Esophagus mucosa (tissue), 1 donor: ENCODE measurements around the gene C5orf47. TPM values are rescaled to one million over a fixed set of nuclear protein-coding genes. Genes with fewer than 3 reads are reported as not detected.

Experiments used
- ATAC-seq: fragments of 200-7000 bp; cut with Tn5 transposase; one replicate; pipeline ENCODE4 v1.9.1; 2020
- total RNA-seq: library from RNA; stranded (reverse); gene quantifications from one replicate; pipeline ENCODE4 v1.2.4, GENCODE V29; 2023
- donor health status: DM: yes; HTN: yes; CAD: no.

The C5orf47 gene, protein sequence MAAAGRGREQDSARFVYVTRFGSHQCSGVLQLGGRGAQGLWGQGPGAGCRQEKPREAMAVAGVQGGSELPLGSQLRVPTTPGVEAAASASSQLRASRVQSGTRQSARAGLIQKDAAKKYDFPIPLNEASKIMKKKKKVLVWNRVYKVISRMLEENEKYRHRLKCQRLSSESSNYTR
- not detected for total RNA-seq

DNA sequence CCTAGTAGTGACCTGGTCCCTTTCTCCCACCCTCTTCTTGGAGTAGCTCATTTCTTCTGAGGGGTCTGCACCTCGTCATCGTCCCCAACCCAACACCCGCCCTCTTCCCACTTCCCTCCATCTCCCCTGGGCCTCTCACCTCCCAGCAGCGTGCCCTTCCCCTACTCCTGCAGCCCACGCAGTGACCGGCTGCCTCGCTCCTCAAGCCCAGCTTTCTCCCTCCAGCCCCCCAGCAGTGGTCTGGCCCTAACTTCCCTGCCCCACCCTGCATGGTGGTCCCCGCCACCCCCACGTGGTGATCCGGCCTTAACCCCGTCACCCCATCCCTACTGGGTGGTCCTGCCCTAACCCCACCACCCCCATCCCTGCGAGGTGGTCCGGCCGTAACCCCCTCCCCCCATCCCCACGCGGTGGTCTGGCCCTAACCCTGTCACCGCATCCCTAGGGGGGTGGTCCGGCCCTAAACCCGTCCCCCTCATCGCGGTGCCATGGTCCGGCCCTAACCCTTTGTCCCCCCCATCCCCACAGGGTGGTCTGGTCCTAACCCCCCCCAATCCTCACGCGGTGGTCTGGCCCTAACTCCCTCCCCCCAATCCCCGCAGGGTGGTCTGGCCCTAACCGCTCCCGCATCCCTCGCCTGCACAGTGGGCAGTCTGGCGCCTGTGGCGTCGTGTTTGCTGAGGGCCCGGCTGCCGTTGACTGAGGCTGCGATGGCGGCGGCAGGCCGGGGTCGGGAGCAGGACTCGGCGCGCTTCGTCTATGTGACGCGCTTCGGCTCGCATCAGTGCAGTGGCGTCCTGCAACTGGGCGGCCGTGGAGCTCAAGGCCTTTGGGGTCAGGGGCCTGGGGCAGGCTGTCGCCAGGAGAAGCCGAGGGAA lies at the start of gene C5orf47:
Gene C5orf47, plus strand, starts transcription at position 617 of the 878 bp plus-strand sequence. Its CDS starts 94 bp downstream, at position 711.
- peak; percentile 18 for ATAC-seq

DNA sequence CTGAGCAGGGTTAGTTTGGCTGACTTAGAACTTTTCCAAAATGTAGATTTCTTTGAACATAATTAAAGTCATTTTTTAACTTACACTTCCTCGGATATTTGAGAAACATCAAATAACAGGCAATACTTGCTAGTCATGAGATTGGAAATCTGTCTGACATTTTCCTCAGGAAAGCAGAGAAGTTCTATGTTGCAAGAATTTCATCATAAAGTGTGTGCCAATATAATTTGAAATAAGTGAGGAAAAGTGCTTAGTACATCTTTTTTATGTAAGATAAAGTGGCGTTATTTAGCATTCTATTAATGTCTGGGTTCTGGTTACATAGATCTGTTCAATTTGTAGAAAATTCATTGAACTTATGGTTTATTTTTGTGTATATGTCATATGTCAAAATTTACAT lies 48.7 kb upstream of the C5orf47 start:
- ATAC-seq = no peak

DNA sequence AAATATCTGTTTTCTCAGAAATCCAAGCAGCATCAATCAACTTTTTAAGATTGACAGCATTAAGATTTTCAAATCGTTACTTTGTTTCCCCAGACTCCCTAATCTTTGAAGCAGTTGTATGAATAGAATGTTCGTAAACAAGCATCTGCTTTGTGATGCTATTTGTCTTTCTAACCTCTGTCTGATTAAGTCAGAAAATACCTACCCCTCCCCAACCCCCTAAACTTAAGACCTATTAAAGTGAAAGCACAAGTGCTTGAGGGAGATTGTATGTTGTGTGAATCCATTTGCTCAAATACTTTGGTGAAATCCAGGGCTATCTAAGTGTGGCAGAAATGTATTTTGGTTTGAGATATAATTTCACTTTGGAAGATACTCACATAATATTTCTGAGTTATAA lies 47.9 kb upstream of the C5orf47 start:
- no peak for ATAC-seq

DNA sequence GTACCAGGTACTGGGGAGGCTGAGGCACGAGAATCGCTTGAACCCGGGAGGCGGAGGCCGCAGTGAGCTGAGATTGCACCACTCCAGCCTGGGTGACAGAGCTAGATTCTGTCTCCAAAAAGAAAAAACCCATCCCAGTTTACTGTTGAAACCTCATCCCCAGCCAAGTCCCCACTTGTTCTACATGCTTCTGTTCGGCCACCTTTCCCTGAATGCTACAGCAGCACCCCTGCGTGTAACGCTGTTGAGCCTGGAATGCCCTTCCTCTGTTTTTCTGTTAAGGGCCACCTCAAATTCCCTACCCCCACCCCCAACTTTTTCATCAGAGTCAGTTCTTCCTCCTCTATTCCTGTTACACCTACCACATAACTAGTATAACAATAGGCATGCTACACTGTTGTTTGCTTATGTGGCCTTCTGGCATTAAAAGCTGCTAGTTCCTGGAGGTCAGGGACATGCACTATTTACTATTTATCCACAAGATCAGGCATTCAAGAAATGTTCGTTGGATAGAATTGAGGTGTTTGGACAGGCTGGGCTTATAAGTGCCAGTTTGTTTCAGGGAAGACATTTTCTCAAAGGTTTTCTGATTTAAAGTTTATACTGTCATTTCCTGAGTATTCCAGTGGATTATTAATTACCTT lies 47.1 kb upstream of the C5orf47 start:
- peak; percentile 20 for ATAC-seq

DNA sequence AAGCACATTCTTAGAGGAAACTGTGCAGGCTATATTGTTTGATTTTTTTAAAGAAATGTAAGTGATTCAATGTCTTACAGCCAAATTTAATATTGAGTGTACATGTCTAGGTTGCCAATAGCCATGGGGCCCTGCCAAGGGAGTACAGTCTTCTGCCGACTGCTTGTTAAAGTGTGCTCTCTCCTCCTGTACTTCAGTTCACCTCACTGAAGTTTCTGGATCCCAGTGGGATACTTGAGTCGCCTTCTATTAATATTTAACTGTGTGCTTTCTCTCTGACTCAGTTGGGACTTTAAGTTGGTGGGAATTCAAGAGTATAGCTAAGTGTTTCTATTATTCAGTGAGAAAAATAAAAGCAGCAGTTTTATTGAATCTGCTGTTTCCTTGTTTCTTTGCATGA lies 44.5 kb upstream of the C5orf47 start:
- ATAC-seq = no peak

DNA sequence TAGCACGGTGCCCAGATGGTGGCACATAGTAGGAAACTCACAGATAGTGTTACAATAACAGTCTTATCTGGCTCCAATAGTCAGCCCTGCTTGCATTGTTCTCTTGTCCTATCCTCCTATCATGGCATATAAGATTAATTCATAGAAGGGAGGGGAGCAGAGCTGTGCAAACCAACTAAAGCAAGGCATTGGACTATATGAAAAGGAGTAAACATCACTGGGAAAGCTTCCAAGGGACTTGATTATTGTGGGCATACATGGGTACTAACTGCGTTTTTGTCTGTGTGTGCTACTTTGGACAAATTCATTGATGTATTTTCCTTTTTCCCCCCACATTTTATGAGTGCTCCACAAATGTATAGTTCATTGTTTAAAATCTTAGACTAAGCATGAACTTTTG lies 43.8 kb upstream of the C5orf47 start:
- ATAC-seq = no peak

DNA sequence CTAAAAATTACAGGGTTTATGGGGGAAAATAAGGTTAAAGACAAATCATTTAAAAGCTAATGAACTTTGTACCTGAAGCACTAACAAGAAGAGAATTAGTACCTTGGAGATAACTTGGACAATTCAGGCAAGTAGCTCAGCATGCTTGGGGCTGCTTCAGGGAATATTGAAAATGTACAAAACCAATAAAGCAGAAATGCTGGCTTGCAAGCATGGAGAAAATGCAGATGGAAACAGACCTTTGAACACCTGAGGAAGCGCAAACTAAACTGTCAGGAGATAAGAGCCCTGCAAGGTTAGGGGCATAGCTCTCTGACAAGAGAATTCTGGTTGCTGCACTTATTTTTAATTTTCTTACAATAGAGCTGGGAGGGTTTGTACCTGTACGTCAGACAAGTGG lies 42.6 kb upstream of the C5orf47 start:
- ATAC-seq = no peak

DNA sequence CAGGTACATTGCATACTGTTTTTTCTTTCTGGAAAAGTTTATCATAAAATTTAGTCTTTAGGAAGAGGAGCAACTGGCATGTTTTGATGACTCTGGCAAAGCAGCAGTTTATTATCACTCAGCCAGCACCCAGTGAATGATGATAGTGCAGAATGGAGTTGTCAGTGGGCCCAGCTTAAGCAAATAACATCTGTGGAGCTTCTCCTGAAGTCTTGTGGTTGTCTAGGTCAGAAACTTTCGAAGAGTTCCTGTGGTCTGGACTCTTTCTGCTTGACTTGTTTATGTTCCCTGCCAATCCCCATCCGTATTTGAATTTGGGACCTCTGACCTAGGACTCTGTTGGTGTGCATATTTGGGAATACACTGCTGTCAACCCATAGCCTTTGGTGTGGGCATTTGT lies 38.1 kb upstream of the C5orf47 start:
- no peak for ATAC-seq

DNA sequence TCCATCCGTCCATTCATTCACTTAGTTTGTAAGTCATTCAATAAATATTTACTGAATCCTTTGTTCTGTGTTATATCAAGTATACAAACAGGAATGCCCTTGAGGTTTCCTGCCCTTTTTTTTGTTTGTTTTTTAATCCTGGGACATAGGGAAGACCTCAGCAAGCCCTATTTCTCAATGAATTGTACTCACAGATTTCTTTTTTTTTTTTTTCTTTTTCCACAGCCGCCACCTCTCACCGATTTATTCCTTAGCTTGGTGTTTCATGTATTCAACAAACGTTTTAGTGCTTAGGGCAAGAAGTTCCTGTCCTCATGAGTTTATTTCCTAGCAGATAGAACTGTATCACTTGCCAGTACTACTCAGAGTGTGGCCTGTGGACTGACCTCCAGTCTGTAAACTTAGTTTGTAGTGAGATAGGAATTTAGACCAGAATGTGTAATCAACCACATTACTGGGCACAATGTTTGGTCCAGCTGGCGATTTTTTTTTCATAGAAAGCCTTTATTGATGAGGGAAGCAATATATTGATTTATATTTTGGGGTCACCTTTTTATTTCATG lies 35.4 kb upstream of the C5orf47 start:
- ATAC-seq = no peak

DNA sequence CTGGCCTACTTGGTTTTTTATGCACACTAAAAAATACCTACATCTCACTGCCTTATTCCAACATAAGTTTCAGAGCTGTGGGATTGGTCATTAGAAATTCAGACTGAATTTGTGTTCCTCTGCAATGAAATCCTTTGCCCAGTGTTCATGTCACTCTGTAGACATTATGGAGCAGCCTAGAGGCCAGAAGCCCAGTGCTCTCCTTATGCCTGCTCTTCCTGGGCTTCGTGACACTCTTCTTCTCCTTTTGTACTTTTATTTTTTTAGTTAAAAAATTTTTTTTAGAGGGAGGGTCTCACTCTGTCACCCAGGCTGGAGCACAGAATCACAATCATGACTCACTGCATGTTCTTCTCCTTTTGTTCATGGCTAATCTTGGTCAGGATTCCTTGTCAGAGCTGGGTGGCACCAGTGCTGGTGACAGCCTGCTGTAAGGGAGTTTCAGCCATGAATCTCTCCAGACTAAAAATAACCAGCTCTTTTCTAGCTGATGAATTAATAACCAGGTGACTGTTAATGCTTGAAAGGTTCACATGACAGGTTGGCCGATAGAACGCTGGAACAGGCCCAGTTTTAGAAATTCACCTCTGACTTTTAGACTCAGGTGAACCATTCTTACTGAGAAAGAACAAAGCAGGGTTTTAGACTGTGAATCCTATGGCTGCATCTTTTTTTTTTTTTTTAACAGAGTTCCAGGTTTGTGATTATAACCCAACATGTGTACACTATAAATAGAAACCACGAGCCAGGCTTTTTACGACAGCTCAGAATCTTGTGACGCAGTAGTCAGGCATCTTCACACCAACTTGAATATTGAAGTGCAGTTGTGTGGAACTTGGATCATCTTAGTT lies 34.1 kb upstream of the C5orf47 start:
- no peak for ATAC-seq

DNA sequence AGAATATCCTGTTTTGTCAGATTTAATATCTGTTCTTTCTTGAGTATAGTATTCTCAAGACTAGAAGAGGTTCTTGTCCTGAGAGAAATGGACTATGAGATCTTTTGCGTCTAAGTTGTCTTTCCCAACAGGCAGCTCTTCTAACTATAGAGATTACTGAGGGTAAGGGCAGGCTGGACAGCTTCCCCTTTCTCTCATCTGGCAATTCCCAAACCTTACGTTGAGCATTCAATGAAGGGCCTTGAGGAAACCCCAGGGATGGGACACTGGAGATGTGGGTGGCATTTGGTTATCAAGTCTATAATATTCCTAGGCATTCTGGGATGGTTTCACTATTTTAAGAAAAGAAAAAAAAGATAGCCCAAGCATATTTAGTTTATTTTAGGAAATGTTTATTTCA lies 28.0 kb upstream of the C5orf47 start:
- no peak for ATAC-seq

DNA sequence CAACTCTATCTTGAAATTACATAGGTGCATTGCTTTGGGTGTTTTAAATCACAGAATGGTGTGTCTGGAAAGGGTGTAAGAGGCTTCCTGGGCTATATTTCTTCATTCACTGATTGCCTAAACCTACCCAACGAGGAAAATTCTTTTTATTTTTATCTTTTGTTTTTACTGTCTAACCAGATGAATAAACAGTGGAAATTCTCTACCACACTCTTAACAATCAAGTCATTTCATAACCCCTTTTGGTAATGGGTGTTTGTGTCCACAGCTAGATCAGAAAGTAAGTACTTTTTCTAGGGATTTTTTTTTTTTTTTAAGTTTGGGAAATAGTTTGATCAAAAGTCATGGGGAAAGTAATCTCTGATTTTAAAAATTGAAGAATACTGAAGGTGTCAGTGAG lies 27.6 kb upstream of the C5orf47 start:
- no peak for ATAC-seq

DNA sequence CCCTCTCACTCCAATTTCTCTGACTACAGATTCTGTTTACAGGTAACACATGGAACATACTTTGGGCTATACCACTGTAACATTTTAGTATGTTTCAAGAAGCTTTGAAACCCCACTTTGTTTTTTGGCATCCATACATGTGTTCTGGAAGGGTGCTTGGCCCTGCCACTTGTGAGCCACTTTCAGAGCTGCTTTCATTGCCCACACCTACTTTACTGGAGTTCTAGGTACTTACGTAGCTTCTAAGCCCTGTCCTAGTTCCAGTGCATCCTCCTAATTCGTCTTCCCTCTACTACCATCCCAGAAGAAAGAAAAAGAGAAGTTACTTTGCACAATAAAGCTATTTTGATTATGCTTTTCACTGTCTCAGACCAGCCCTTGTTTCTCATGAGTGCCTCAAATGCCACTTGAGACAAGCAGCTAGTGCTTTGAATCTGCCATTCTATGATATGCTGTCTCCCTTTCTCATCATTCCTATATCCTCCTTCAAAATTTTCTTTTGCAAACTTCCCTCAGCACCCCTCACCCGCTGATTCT lies 26.5 kb upstream of the C5orf47 start:
- ATAC-seq = no peak

DNA sequence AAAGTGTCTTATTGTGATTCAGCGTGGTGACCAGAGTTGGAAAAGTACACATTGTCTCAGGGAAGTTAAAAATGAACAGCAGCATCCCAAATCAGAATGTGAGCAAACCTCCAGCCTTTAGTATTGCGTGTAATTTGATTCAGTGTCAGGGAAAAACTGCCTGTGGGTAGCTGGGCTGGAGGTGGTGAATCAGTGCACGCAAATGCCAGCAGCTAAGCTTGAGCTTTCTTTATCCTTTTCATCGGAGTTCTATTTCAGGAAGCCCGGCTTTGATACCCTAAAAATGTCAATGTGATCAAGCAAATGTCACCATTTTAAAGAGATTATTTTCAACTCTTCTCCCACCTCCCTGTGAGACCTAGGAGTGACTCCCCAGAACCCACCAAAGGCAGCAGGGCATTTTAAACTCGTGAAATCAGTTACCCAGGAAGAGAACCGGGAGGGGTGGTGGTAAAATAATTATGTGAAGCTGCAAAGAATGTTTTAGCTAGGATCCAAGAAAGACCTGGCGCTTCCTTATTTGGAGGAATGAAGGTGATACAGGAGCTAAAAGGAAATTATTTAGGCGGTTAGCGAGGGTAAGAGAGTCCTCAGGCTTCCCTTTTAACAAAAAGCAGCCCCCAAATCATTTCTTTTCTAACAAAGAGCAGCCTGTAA lies 25.7 kb upstream of the C5orf47 start:
- peak; percentile 58 for ATAC-seq

DNA sequence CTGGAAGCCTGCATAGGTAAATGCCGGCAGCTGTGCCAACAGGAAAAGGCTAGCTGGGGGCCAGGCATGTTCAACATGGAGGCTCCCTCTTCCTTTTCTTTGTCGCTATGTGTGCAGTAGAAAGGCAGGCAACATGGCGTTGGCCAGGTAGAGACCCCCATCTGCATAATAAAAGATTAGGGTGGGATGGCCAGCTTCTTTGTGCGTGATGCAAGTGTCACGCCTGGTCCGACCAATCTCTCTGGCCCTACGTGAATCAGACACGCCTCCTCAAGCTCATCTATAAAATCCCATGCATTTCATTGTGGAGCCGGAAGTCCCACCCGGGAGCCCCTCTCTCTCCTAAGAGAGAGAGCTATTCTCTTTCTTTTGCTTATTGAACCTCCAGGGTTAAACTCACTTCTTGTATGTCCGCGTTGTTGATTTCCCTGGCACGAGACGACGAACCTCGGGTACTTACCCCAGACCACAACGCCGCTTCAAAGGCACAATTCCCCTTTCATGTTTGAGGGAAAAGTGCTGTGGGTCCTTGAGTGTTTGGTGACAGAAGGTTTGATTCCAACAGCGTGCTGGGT lies 25.0 kb upstream of the C5orf47 start:
- peak; percentile 32 for ATAC-seq

DNA sequence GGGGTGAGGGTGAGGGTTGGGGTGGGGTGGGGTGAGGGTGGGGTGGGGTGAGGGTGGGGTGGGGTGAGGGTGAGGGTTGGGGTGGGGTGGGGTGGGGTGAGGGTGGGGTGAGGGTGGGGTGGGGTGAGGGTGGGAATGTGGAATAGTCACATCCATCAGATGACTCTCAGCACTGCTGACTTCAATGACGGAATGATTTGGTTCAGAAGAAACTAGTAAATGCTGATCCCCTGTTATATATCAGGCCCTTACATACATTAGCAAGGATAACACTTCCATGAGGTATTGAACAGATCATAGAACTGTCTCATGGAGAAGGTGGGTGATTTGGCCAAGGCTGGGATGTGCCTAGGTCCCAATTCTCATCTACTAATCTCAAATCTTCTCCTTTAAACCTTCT lies 24.5 kb upstream of the C5orf47 start:
- ATAC-seq = peak; percentile 22

DNA sequence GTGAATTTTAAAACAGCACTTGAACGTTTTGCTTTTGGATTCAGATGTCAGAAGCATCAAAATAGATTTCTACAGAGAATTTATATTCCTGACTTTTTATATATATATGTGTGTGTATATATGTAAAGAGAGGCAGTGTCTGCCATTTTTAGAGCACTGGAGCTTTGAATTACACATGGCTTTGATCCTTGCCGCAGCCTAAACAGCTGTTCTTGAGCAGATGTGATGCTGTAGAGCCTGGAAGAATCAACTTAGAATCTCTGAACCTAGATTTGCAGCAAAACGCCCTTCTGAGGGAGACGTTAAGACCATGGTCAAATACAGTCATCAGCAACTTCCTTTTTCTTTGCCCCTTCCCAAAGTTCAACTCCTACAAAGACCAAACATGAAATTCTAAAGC lies 21.7 kb upstream of the C5orf47 start:
- no peak for ATAC-seq

DNA sequence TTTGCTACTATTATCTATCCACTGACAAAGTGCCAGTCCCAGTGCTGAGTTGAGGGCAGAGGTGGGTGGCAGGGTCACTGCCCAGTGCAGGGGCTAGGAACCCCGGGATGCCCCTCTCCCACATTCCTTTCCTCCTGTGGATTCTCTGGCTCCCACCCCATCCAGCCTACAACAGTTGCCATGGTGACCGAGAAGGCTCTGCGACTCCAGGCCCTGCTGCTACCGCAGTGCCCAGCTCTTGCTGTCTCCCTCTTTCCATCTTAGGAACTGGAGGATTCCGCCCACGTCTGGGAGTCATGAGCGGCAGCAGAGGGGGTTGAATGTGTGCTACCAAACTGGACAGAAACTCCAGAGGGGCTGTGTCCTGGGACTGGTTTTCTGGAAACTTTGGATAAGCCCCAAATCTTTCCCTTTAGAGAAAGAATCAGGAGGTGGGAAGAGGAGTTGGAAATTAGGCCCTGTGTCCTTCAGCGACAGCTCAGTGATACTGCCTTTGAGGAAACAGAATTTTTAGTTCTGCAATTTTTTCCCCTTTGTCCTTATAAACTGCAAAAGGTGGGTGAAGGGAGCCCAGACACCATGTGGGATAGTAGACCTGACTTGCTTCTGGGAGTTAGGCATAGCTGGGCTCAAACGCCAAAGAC lies 20.7 kb upstream of the C5orf47 start:
- ATAC-seq = no peak

DNA sequence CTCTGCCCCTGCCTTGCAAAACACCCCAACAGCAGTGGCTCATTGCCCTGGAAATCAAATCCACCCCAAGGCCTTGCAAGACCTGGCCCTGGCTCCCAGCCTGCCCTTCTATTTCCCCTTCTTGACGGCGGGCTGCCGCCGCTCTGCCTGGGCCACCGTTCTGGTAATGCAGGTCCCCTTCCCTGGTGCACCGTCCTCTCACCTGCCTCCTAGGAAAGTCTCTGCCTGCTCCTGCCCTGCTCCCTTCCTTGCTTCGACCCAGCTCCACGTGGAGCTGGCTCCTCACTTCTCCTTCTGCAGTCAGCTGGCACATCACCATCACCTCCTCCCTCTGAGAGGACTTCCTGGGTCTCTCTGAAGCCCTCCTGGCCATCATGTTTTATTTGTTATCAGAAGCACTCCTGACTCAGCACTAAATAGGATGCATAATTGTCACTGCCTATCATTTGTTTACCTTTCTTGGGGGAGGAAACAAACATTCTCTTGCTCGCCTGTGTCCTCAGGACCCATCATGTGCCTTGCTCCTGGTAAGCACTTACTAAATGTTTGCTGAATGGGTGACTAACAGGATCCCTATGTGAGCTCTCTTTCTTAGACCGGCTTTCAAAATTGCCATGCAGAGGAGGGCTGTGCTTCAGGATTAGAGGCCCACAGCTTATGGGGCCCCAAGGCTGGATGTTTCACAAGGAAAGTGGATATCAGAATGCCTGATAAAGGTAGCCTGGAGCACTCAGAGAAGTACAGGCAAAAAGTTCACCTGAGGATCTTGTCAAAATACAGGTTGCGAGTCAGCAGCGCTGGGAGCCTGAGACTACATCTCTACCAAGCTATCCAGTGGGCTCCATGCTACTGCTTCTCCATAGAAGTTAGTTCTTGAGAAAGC lies 19.6 kb upstream of the C5orf47 start:
- no peak for ATAC-seq
